Natural killer cell treated with Interleukin-12 subunit alpha and Interleukin-12 subunit beta and Interleukin-15 and Interleukin-18, amount 100 ng/mL, for 72 hours (primary cell): ENCODE data around the gene MYO5A. TPM values are rescaled to one million over a fixed set of nuclear protein-coding genes. Genes with fewer than 3 reads are reported as not detected.

Experiments used
- ATAC-seq, 2 donors: fragments of 150-1000 bp; cut with Tn5 transposase in 1 of 2; sonication (Bioruptor Pico), chemical (Tn5 transposase) in 1 of 2; 2 replicates each; pipeline ENCODE4 v1.10.0; 2021
- DNase-seq: peaks from one replicate; pipeline ENCODE4 v3.0.0; 2022; ENCODE audit warnings: low spot score
- H3K27ac Mint-ChIP-seq, 2 donors: 1 replicate in 1 of 2; 2 replicates in 1 of 2; pipeline ENCODE4 v1.8.0; 2022; ENCODE audit warnings: mixed read lengths in 2 of 2, mild to moderate bottlenecking in 1 of 2, moderate library complexity in 1 of 2
- H3K27me3 Mint-ChIP-seq, 2 donors: 1 replicate in 1 of 2; 2 replicates in 1 of 2; pipeline ENCODE4 v1.8.0; 2022; ENCODE audit warnings: mixed read lengths in 2 of 2
- H3K36me3 Mint-ChIP-seq: one replicate; pipeline ENCODE4 v1.8.0; 2022; ENCODE audit warnings: mixed read lengths
- H3K4me1 Mint-ChIP-seq, 2 donors: 1 replicate in 1 of 2; 2 replicates in 1 of 2; pipeline ENCODE4 v1.8.0; 2022; ENCODE audit warnings: low read depth in 2 of 2, mixed read lengths in 2 of 2, mild to moderate bottlenecking in 1 of 2
- H3K4me3 Mint-ChIP-seq: one replicate; pipeline ENCODE4 v1.8.0; 2022; ENCODE audit warnings: mixed read lengths
- H3K9me3 Mint-ChIP-seq: 2 replicates; pipeline ENCODE4 v1.8.0; 2022; ENCODE audit warnings: mixed read lengths
- total RNA-seq, 2 donors: library from RNA; stranded (reverse); gene quantifications; one replicate each; pipeline ENCODE4 v1.2.3, GENCODE V29; 2022

The MYO5A gene
- total RNA-seq, 2 donors from 2014 or later = 42.4 to 49.5 TPM

- DNase-seq (no peak), ATAC-seq (no peak)
- Mint-ChIP-seq H3K4me3 (no peak overlapping the region), H3K27me3 (no peaks in the 10 kb centered on the region), H3K9me3 (no peaks in the 10 kb centered on the region), H3K27ac (no peak overlapping the region), H3K4me1 (no peaks in the 10 kb centered on the region), H3K36me3 (peaks cover 22% of the 10 kb centered on the region)
Observed at GRCh38 chr15:52317022-52317421, 211.7 kb downstream of the MYO5A start.

GRCh38 chr15:52309154-52309548 is 219.5 kb downstream of the MYO5A start:
- ATAC-seq (no peak), DNase-seq (no peak)
- Mint-ChIP-seq H3K36me3 (peaks cover 14% of the 10 kb centered on the region), H3K27ac (no peak overlapping the region), H3K9me3 (no peaks in the 10 kb centered on the region), H3K4me1 (peaks cover under 1 to 6% of the 10 kb centered on the region in 2 donors), H3K4me3 (no peak overlapping the region), H3K27me3 (no peaks in the 10 kb centered on the region)

DNA sequence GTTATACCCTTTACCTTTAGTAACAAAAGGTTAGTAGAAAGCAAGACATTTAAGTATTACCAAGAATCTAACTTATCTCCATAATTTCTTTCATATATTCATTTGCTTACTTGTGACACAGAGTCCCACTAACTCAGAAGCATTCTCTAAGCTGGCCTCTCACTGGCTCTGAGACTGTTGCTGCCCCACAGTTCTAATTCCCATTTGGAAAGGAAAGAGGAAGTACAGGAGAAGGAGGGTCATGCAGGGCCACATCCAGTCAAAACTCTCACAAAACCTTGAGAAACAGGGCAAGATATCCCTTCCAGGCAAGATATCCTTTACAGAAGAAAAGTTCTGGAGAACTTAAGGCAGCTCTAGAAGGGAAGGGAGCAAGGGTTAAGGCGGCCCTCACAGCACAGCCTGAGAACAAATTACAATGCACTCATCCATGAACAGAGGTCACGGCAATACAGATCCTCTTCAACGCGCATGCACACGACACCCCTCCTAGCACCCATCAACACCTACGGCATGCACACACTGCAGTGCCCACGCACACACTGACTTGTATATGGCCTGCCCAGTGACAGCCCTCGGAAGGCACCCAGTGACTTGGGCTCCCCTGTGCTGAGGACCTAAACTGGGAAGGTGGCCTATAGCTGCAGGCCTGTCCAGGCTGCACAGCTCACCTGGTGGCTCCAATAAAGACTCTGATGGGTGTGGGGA is 220.1 kb downstream of the MYO5A start:
- Mint-ChIP-seq H3K36me3 (peaks cover 12% of the 10 kb centered on the region), H3K27ac (no peak overlapping the region), H3K27me3 (no peaks in the 10 kb centered on the region), H3K4me1 (peaks cover 5 to 9% of the 10 kb centered on the region in 2 donors), H3K9me3 (no peaks in the 10 kb centered on the region), H3K4me3 (no peak overlapping the region)
- DNase-seq (no peak), ATAC-seq (peak; percentile 27 to 61)

DNA sequence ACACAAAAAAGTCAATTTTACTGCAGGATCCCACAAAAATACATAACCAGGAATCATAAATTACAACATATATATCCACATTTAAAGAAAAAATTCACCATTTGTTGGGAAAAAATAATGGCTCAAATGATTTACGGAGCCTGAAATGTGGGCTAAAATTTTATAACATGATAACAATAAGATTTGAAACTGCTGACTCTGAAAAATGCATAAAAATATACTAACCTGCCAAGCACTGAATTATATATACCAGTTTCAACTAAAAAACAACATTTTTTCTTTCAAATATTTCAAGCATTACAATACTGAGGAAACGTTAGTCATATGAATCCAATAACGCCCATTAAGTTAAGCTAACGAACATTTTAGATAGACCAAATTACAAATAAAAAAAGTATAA is 220.8 kb downstream of the MYO5A start:
- peaks cover 5 to 9% of the 10 kb centered on the region in 2 donors for H3K4me1 Mint-ChIP-seq
- H3K9me3 Mint-ChIP-seq = no peaks in the 10 kb centered on the region
- no peak overlapping the region for H3K27ac Mint-ChIP-seq
- DNase-seq = no peak
- H3K4me3 Mint-ChIP-seq = no peak overlapping the region
- H3K36me3 Mint-ChIP-seq = peaks cover 5% of the 10 kb centered on the region
- no peaks in the 10 kb centered on the region for H3K27me3 Mint-ChIP-seq
- ATAC-seq = no peak

DNA sequence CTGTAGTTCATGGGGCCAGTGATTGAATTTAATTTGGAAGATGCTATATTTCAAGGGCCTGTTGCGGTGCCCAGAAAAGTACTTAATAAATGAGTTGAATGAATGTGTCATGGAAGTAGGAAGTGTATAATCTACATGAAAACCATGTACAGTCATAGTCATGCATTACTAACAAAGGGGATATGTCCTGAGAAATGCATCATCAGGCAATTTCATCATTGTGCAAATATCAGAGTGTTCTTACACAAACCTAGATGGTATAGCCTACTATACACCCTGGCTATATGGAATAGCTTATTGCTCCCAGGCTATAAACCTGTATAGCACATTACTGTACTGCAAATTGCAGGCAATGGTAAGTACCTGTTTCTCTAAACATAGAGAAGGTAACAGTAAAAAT is 222.4 kb downstream of the MYO5A start:
- DNase-seq (no peak), ATAC-seq (no peak)
- no peak overlapping the region for H3K27ac Mint-ChIP-seq
- no peak overlapping the region for H3K4me3 Mint-ChIP-seq
- H3K36me3 Mint-ChIP-seq = peaks cover 5% of the 10 kb centered on the region
- no peaks in the 10 kb centered on the region for H3K27me3 Mint-ChIP-seq
- no peaks in the 10 kb centered on the region for H3K9me3 Mint-ChIP-seq
- H3K4me1 Mint-ChIP-seq = peaks cover 5 to 9% of the 10 kb centered on the region in 2 donors

- Mint-ChIP-seq H3K4me1 (peaks cover 5 to 9% of the 10 kb centered on the region in 2 donors), H3K27me3 (peaks cover 0 to 3% of the 10 kb centered on the region in 2 donors), H3K36me3 (no peaks in the 10 kb centered on the region), H3K27ac (no peak overlapping the region), H3K9me3 (no peaks in the 10 kb centered on the region), H3K4me3 (no peak overlapping the region)
- no peak for DNase-seq
- no peak for ATAC-seq
Observed at GRCh38 chr15:52303093-52303772, 225.4 kb downstream of the MYO5A start.

GRCh38 chr15:52301265-52301847 is 227.3 kb downstream of the MYO5A start:
- H3K27ac Mint-ChIP-seq = no peak overlapping the region
- H3K27me3 Mint-ChIP-seq = peaks cover 4 to 6% of the 10 kb centered on the region in 2 donors
- DNase-seq (no peak), ATAC-seq (no peak)
- peaks cover 5 to 9% of the 10 kb centered on the region in 2 donors for H3K4me1 Mint-ChIP-seq
- H3K36me3 Mint-ChIP-seq = no peaks in the 10 kb centered on the region
- no peaks in the 10 kb centered on the region for H3K9me3 Mint-ChIP-seq
- no peak overlapping the region for H3K4me3 Mint-ChIP-seq

DNA sequence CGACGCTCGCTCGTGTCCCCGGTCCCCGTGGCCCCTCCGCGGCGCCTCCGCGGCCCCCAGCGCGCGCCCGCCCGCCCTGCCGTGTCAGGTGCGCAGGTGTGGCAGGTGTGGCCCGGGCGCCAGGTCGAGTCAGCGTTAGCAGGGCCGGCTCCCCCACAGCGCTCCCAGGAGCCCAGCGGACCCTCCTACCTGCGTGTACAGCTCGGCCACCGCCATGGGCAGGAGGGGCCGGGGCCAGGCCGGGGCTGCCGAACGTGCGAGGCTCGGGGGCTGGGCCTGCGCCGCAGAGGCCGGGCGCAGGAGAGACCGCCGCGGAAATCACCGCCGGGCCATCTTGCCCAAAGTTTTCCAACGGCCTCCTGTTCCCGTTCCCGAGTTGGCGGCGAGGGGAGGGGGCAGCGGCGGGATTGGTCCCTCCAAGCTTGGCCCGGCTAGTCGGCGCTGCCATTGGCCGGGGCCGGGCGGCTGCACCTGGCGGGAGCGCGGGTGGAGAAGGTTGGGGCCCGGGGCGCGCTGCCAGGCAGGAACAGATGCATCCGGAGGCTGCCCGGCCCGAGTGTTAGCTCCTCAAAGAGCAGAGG is 233.2 kb downstream of the MYO5A start, which contains the start of gene MYO5C:
TSS of gene MYO5C (minus strand) at position 384 of the 581 bp plus-strand sequence. CDS start at position 216, 168 bp downstream.
- H3K4me1 Mint-ChIP-seq = no peaks in the 10 kb centered on the region
- H3K27me3 Mint-ChIP-seq = peaks cover 26 to 34% of the 10 kb centered on the region in 2 donors
- no peaks in the 10 kb centered on the region for H3K36me3 Mint-ChIP-seq
- ATAC-seq = peak; percentile 28 to 35
- no peak for DNase-seq
- no peaks in the 10 kb centered on the region for H3K9me3 Mint-ChIP-seq
- no peak within 1 kb of the TSS for H3K4me3 Mint-ChIP-seq
- H3K27ac Mint-ChIP-seq = no peak within 1 kb of the TSS

GRCh38 chr15:52294881-52295420 is 233.7 kb downstream of the MYO5A start:
- Mint-ChIP-seq H3K4me1 (no peaks in the 10 kb centered on the region), H3K27ac (no peak overlapping the region), H3K4me3 (no peak overlapping the region), H3K9me3 (no peaks in the 10 kb centered on the region), H3K36me3 (no peaks in the 10 kb centered on the region), H3K27me3 (peaks cover 26 to 34% of the 10 kb centered on the region in 2 donors)
- ATAC-seq (peak; percentile 21 to 40), DNase-seq (no peak)

DNA sequence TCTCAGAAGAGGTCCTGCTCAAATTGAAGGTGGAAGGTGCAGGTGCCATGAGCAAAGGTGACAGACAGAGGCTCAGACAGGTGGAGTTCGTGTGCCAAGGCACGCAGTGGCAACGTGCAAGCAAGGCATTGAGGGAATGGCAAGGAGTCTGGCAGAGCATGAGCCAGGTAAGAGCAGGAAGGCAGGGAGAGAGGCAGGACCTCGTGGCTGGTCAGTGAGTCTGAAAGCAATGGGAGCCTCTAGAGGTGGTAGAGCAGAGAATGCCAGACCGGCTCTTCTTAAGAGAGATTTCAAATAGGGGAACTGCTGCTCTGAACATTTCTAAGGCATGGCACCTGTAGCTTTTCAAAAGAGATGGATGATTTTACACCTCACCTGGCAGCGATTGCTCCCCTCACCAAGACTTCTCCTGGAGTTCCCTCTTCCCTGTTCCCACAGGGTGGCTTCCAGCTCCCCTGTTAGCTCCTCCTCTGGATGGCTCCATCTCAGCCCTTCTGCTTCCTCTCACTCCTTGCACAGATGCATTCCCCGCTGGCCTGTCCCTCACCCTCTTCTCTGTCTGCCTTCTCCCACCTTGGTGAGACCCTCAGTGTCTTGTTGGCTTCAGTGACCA is 235.8 kb downstream of the MYO5A start:
- DNase-seq (no peak), ATAC-seq (no peak)
- H3K4me1 Mint-ChIP-seq = no peaks in the 10 kb centered on the region
- H3K9me3 Mint-ChIP-seq = no peaks in the 10 kb centered on the region
- H3K27ac Mint-ChIP-seq = no peak overlapping the region
- no peaks in the 10 kb centered on the region for H3K36me3 Mint-ChIP-seq
- H3K4me3 Mint-ChIP-seq = no peak overlapping the region
- peaks cover 23 to 34% of the 10 kb centered on the region in 2 donors for H3K27me3 Mint-ChIP-seq

GRCh38 chr15:52291204-52291603 is 237.5 kb downstream of the MYO5A start:
- H3K27ac Mint-ChIP-seq = no peak overlapping the region
- no peaks in the 10 kb centered on the region for H3K36me3 Mint-ChIP-seq
- H3K4me3 Mint-ChIP-seq = no peak overlapping the region
- ATAC-seq (peak in 1 of 2 donors; percentile 41), DNase-seq (no peak)
- no peaks in the 10 kb centered on the region for H3K9me3 Mint-ChIP-seq
- H3K27me3 Mint-ChIP-seq = peaks cover 20 to 28% of the 10 kb centered on the region in 2 donors
- no peaks in the 10 kb centered on the region for H3K4me1 Mint-ChIP-seq

GRCh38 chr15:52290800-52291199 is 237.9 kb downstream of the MYO5A start:
- Mint-ChIP-seq H3K27me3 (peaks cover 20 to 26% of the 10 kb centered on the region in 2 donors), H3K27ac (no peak overlapping the region), H3K36me3 (no peaks in the 10 kb centered on the region), H3K4me3 (no peak overlapping the region), H3K4me1 (no peaks in the 10 kb centered on the region), H3K9me3 (no peaks in the 10 kb centered on the region)
- DNase-seq (no peak), ATAC-seq (no peak)

DNA sequence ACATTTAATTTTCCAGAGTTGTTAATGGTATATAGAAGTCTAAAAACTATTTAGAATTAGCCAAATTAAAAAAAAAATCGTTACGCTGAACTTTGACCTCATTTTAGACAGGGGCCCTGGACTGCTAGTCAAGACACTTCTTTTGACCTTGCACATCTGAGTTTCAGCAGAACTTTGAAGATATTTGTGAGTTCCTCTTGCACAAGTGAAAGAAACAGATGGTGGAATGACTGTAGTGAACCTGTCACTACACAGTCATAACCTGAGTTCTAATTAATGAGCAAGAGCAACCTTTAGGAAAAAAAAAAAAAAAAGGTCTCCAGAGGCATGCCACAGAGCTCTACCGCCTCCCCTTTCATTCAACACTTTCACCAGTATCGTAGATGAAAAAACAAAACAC is 238.4 kb downstream of the MYO5A start:
- DNase-seq (no peak), ATAC-seq (no peak)
- H3K27me3 Mint-ChIP-seq = peaks cover 20 to 26% of the 10 kb centered on the region in 2 donors
- no peak overlapping the region for H3K4me3 Mint-ChIP-seq
- no peaks in the 10 kb centered on the region for H3K4me1 Mint-ChIP-seq
- H3K9me3 Mint-ChIP-seq = no peaks in the 10 kb centered on the region
- no peak overlapping the region for H3K27ac Mint-ChIP-seq
- H3K36me3 Mint-ChIP-seq = no peaks in the 10 kb centered on the region
